GM23248 (cell line): ENCODE data around the gene ULK4.

Experiments
- EZH2 ChIP-seq: fragments of 200-600 bp; sonication (generic); IDR thresholded peaks from 2 replicates; pipeline ENCODE4 v1.6.1; 2018; ENCODE audit warnings: antibody characterized with exemption, mild to moderate bottlenecking; ENCODE audit not compliant: insufficient read depth, poor library complexity, severe bottlenecking
- EZH2phosphoT487 ChIP-seq: fragments of 200-600 bp; sonication (generic); IDR thresholded peaks from 2 replicates; pipeline ENCODE4 v1.6.1; 2018; ENCODE audit warnings: antibody characterized with exemption, moderate library complexity, mild to moderate bottlenecking, low read depth; ENCODE audit not compliant: insufficient read depth

DNA sequence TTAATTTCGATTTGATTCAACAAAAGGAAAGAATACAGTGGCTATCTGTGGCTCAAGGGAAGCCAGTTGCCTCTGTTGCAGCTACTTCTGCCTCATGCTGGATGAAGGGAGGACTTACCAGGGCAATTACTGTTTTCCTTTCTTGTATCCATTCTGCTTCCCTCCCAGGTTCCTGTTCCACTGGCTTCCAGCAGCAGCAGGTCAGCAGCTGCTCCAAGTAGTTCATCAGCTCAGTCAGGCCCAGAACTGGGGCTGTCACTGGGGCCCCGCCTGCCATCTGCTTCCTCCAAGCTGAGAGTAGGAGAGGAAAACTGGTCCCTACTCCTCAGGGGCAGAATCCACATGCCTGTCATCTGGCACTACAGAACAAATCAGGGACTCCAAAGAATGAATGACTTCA, 48.6 kb upstream of the ULK4 start:
- no peak for TF ChIP-seq EZH2
- TF ChIP-seq EZH2phosphoT487: no peak
